K562 (cell line): ENCODE results near the gene ARHGEF6. TPM values are rescaled to one million over a fixed set of nuclear protein-coding genes. Genes with fewer than 3 reads are reported as not detected.

Source experiments
- ADNP ChIP-seq: fragments of 200-800 bp; sonication (Bioruptor generic); IDR thresholded peaks from 2 replicates; pipeline ENCODE4 v1.6.1; 2016; ENCODE audit warnings: missing genetic modification characterization, missing compliant biosample characterization
- CBFA2T3 ChIP-seq: fragments of 450-650 bp; IDR thresholded peaks from 2 replicates; pipeline ENCODE4 v1.6.1; 2017
- EP300 ChIP-seq: IDR thresholded peaks from 2 replicates; pipeline ENCODE4 v1.6.1; 2012; ENCODE audit warnings: low read length, improper control_type of control experiment
- HDAC3 ChIP-seq: fragments of 450-650 bp; IDR thresholded peaks from 2 replicates; pipeline ENCODE4 v1.6.1; 2018; ENCODE audit warnings: borderline replicate concordance, mild to moderate bottlenecking, moderate library complexity; ENCODE audit not compliant: partially characterized antibody
- MEIS2 ChIP-seq: fragments of 450-650 bp; IDR thresholded peaks from 2 replicates; pipeline ENCODE4 v1.6.1; 2014; ENCODE audit warnings: mild to moderate bottlenecking; ENCODE audit not compliant: partially characterized antibody
- MYC ChIP-seq, 2 experiments: fragments of 250-450 bp in 1 of 2; sonication (Bioruptor Pico) in 1 of 2; IDR thresholded peaks; 2 replicates each; pipeline versions ENCODE4 v1.5.1 to v1.6.1; 2012 to 2021; ENCODE audit warnings: low read depth in 2 of 2, borderline replicate concordance in 1 of 2, improper control_type of control experiment in 1 of 2, low read length in 1 of 2, mild to moderate bottlenecking in 1 of 2, moderate library complexity in 1 of 2
- NR2C2 ChIP-seq, 2 experiments: fragments of 200-800 bp in 1 of 2; sonication (Bioruptor generic) in 1 of 2; sonication (generic) in 1 of 2; formaldehyde crosslinking in 1 of 2; IDR thresholded peaks; 2 replicates each; pipeline versions ENCODE4 v1.6.1 to v1.8.0; 2016 to 2022; ENCODE audit warnings: mild to moderate bottlenecking in 1 of 2, missing compliant biosample characterization in 1 of 2, missing genetic modification characterization in 1 of 2, missing genetic modification reagents in 1 of 2
- SIX5 ChIP-seq, 2 experiments: IDR thresholded peaks; 2 replicates each; pipeline ENCODE4 v1.6.1; 2011; ENCODE audit warnings: low read length in 2 of 2, borderline replicate concordance in 1 of 2, low read depth in 1 of 2, mild to moderate bottlenecking in 1 of 2, moderate library complexity in 1 of 2; ENCODE audit not compliant: insufficient read depth in 1 of 2
- TBP ChIP-seq: optimal IDR thresholded peaks from 2 replicates; pipeline ENCODE3; 2011; ENCODE audit warnings: low read depth, low read length, improper control_type of control experiment
- TRIM24 ChIP-seq, 2 experiments: fragments of 450-650 bp; IDR thresholded peaks; 2 replicates each; pipeline ENCODE4 v1.6.1; 2016
- ZKSCAN3 ChIP-seq: fragments of 250-450 bp; sonication (Bioruptor Pico); IDR thresholded peaks from 2 replicates; pipeline ENCODE4 v1.4.0; 2020
- ZNF282 ChIP-seq: sonication (generic); formaldehyde crosslinking; IDR thresholded peaks from 2 replicates; pipeline ENCODE4 v1.8.1; 2023; ENCODE audit warnings: missing genetic modification reagents
- ZNF311 ChIP-seq: fragments of 250-450 bp; sonication (Bioruptor Pico); IDR thresholded peaks from 2 replicates; pipeline ENCODE4 v1.4.0; 2020; ENCODE audit warnings: mild to moderate bottlenecking, moderate library complexity
- ZNF639 ChIP-seq, 2 experiments: fragments of 200-800 bp in 1 of 2; sonication (Bioruptor generic) in 1 of 2; sonication (generic) in 1 of 2; formaldehyde crosslinking in 1 of 2; IDR thresholded peaks in 1 of 2; conservative IDR thresholded peaks in 1 of 2; 2 replicates each; pipeline versions ENCODE4 v1.5.0 to v1.6.1; 2016 to 2020; ENCODE audit warnings: missing compliant biosample characterization in 1 of 2, missing genetic modification characterization in 1 of 2, missing genetic modification reagents in 1 of 2
- polyA plus RNA-seq, 8 experiments: library from polyadenylated mRNA; depleted of rRNA in 4 of 8; stranded (reverse) in 5 of 8; unstranded in 3 of 8; fragments of >200 nt; fragmentation: Nextera tagmentation in 2 of 8; fragmentation: Illumina TruSeq in 1 of 8; extraction: Ambion mirVana in 2 of 8; extraction: Trizol in 1 of 8; gene quantifications; 2 replicates each; pipeline versions ENCODE4 v1.2.1 to v1.2.3, GENCODE V29; 2011 to 2014; ENCODE audit warnings: inconsistent platforms in 1 of 8, missing spikeins in 1 of 8
- total RNA-seq, 7 experiments: library from RNA; depleted of rRNA in 6 of 7; stranded (reverse); fragments of >200 nt in 6 of 7; fragmentation: Illumina TruSeq in 2 of 7; extraction: Trizol in 2 of 7; gene quantifications; 2 replicates each; pipeline versions ENCODE4 v1.2.1 to v1.2.3, GENCODE V29; 2011 to 2021; ENCODE audit warnings: low replicate concordance in 1 of 7
- TF ChIP-seq, protein P1 (sequence below): fragments of 450-650 bp; formaldehyde crosslinking; IDR thresholded peaks from 2 replicates; pipeline ENCODE4 v1.4.0; 2022; ENCODE audit warnings: mild to moderate bottlenecking, moderate library complexity
- TF ChIP-seq, protein P2 (sequence below), 2 experiments: fragments of 450-650 bp; IDR thresholded peaks; 2 replicates each; pipeline ENCODE4 v1.6.1; 2016; ENCODE audit warnings: mild to moderate bottlenecking in 2 of 2, borderline replicate concordance in 1 of 2, low read depth in 1 of 2, moderate library complexity in 1 of 2

ARHGEF6 gene
- total and polyA plus RNA-seq, 9 of the 15 experiments (the other 6 are each of a cell fraction or from before 2014, with no cell fraction given): 2.9 to 22.1 (median 13.3) TPM

GRCh38 chrX:136768469-136769084 is 12.2 kb downstream of the ARHGEF6 start (continued):
- TF ChIP-seq EP300 (0 out of 2 replicates have a peak, but pooled peaks have one; percentile 5), NR2C2 (CRISPR knock-in tag; IDR thresholded peaks at IDR 0.05) (no peak), NR2C2 (tag; IDR thresholded peaks at IDR 0.05) (peak; percentile 46; the same call in 1 of the 2 replicates), ZNF282 (CRISPR knock-in tag) (no peak), ZKSCAN3 (CRISPR knock-in tag) (no peak), ADNP (tag) (no peak), HDAC3 (peak; percentile 8), MEIS2 (peak; percentile 34), ZNF311 (CRISPR knock-in tag) (no peak), TRIM24 (IDR thresholded peaks at IDR 0.05) (peak; percentile 45 to 55; a peak in 3 of 4 replicates), TBP (peak; percentile 44), CBFA2T3 (peak; percentile 67), SIX5 (IDR thresholded peaks at IDR 0.05; ENCODE audit: borderline replicate concordance in 1 of 2, insufficient read depth in 1 of 2, low read depth in 1 of 2, low read length in 2 of 2) (no peak), ZNF639 (CRISPR knock-in tag; conservative IDR thresholded peaks at IDR 0.05 in 1 of 2, IDR thresholded peaks at IDR 0.05 in 1 of 2) (peak in 1 of 2 experiments; percentile 18; a peak in 1 of 4 replicates), MYC (IDR thresholded peaks at IDR 0.05; ENCODE audit: low read depth, low read length) (peak; percentile 47; the same call in 1 of the 2 replicates), MYC (CRISPR knock-in tag; IDR thresholded peaks at IDR 0.05; ENCODE audit: borderline replicate concordance, low read depth) (no peak)
- TF ChIP-seq, protein P1, sequence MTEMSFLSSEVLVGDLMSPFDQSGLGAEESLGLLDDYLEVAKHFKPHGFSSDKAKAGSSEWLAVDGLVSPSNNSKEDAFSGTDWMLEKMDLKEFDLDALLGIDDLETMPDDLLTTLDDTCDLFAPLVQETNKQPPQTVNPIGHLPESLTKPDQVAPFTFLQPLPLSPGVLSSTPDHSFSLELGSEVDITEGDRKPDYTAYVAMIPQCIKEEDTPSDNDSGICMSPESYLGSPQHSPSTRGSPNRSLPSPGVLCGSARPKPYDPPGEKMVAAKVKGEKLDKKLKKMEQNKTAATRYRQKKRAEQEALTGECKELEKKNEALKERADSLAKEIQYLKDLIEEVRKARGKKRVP (CRISPR knock-in tag): no peak
- TF ChIP-seq, protein P2, sequence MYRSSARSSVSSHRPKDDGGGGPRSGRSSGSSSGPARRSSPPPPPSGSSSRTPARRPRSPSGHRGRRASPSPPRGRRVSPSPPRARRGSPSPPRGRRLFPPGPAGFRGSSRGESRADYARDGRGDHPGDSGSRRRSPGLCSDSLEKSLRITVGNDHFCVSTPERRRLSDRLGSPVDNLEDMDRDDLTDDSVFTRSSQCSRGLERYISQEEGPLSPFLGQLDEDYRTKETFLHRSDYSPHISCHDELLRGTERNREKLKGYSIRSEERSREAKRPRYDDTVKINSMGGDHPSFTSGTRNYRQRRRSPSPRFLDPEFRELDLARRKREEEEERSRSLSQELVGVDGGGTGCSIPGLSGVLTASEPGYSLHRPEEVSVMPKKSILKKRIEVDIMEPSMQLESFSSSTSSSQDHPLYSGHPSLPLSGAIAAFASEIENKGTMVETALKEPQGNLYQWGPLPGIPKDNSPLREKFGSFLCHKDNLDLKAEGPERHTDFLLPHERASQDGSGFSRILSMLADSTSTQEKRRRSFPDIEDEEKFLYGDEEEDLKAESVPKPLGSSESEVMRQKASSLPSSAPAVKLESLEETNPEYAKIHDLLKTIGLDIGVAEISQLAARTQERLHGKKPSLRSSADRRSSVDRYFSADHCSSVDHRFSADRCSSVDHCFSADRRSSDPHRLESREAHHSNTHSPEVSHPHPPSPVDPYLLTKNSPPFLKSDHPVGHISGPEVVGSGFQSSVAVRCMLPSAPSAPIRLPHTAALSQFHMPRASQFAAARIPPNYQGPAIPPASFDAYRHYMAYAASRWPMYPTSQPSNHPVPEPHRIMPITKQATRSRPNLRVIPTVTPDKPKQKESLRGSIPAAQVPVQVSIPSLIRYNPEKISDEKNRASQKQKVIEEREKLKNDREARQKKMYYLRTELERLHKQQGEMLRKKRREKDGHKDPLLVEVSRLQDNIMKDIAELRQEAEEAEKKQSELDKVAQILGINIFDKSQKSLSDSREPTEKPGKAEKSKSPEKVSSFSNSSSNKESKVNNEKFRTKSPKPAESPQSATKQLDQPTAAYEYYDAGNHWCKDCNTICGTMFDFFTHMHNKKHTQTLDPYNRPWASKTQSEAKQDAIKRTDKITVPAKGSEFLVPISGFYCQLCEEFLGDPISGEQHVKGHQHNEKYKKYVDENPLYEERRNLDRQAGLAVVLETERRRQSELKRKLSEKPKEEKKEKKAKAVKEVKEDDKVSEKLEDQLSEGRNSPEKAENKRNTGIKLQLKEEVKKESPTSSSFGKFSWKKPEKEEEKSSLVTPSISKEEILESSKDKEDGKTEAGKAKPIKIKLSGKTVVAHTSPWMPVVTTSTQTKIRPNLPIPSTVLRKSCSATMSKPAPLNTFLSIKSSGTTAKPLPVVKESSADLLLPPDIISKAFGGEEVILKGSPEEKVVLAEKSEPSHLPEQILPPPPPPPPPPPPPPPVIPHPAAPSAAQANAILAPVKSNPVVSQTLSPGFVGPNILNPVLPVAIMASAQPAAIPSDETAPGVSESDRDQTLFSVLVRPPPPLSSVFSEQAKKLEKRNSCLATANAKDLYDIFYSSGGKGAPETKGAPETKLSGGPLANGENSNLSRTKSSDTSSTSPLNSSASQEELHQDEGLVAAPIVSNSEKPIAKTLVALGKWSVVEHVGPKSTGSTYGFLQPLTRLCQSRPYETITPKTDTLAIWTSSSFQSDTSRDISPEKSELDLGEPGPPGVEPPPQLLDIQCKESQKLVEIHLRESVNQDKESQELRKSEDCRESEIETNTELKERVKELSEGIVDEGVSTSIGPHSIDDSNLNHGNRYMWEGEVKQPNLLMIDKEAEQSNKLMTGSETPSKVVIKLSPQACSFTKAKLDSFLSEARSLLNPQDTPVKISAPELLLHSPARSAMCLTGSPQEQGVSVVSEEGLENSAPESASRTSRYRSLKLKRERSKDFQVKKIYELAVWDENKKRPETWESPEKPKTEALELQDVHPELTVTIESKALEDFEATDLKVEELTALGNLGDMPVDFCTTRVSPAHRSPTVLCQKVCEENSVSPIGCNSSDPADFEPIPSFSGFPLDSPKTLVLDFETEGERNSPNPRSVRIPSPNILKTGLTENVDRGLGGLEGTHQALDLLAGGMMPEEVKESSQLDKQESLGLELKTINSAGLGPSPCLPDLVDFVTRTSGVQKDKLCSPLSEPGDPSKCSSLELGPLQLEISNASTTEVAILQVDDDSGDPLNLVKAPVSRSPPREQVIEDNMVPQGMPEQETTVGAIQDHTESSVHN (IDR thresholded peaks at IDR 0.05; ENCODE audit: borderline replicate concordance in 1 of 2, low read depth in 1 of 2): 0 out of 4 replicates have a peak, but pooled peaks of 1 of the 2 experiments have one; percentile 25
